Cortex of kidney (tissue), 1 donor: ENCODE results near the gene NR1H4.
"Not testable (repeated sequence)": the region's sequence is repeated elsewhere in the genome, so short reads cannot be mapped to it uniquely, and the experiment has no call there.

Experiments used
- DNase-seq: peaks from one replicate; lab custom pipeline; 2025; lab: John Stamatoyannopoulos, UW

NR1H4 gene

GRCh38 chr12:100473050-100473715 lies 483 bp upstream of the NR1H4 start:
- DNase-seq: no peak

GRCh38 chr12:100474617-100475016 lies 951 bp downstream of the NR1H4 start:
- no peak for DNase-seq

- no peak for DNase-seq
These were observed 2.5 kb downstream of the NR1H4 start for GRCh38 chr12:100476013-100476751.

- DNase-seq: no peak
These were observed 7.4 kb downstream of the NR1H4 start for GRCh38 chr12:100481021-100481420.

- DNase-seq: no peak
These were observed 10.7 kb downstream of the NR1H4 start for GRCh38 chr12:100484183-100484886.

- DNase-seq: no peak
These were observed 11.3 kb downstream of the NR1H4 start for GRCh38 chr12:100484891-100485471.

GRCh38 chr12:100485983-100486382 lies 12.3 kb downstream of the NR1H4 start:
- no peak for DNase-seq

GRCh38 chr12:100489251-100489820 lies 15.7 kb downstream of the NR1H4 start:
- no peak for DNase-seq

GRCh38 chr12:100490056-100490455 lies 16.4 kb downstream of the NR1H4 start:
- no peak for DNase-seq

- DNase-seq: no peak
These were observed 17.4 kb downstream of the NR1H4 start for GRCh38 chr12:100491104-100491503.

GRCh38 chr12:100493396-100494012 lies 19.8 kb downstream of the NR1H4 start:
- DNase-seq: no peak

- no peak for DNase-seq
These were observed 20.4 kb downstream of the NR1H4 start for GRCh38 chr12:100494026-100494425.

GRCh38 chr12:100494538-100494937 lies 20.9 kb downstream of the NR1H4 start:
- no peak for DNase-seq

GRCh38 chr12:100497105-100497795 lies 23.6 kb downstream of the NR1H4 start:
- DNase-seq: no peak

- DNase-seq: no peak
These were observed 24.5 kb downstream of the NR1H4 start for GRCh38 chr12:100498141-100498540.

GRCh38 chr12:100499416-100499815 lies 25.8 kb downstream of the NR1H4 start:
- DNase-seq: no peak

- DNase-seq: not testable (repeated sequence)
These were observed 29.1 kb downstream of the NR1H4 start for GRCh38 chr12:100502718-100503117.

GRCh38 chr12:100503228-100503628 lies 29.6 kb downstream of the NR1H4 start:
- DNase-seq: no peak

- no peak for DNase-seq
These were observed 31.1 kb downstream of the NR1H4 start for GRCh38 chr12:100504804-100505203.

GRCh38 chr12:100508751-100509150 lies 35.1 kb downstream of the NR1H4 start:
- no peak for DNase-seq

GRCh38 chr12:100512692-100513091 lies 39.0 kb downstream of the NR1H4 start:
- DNase-seq: no peak
